HG03280 (cell line): ENCODE results near the gene SMIM5.
"Not testable (repeated sequence)": the region's sequence is repeated elsewhere in the genome, so short reads cannot be mapped to it uniquely, and the experiment has no call there.

Source experiments
- ATAC-seq: cut with Tn5 transposase; IDR thresholded peaks from one replicate; pipeline ENCODE4 v1.9.1; 2021; ENCODE audit warnings: mild to moderate bottlenecking, moderate library complexity; ENCODE audit not compliant: unreplicated experiment

Gene SMIM5

DNA sequence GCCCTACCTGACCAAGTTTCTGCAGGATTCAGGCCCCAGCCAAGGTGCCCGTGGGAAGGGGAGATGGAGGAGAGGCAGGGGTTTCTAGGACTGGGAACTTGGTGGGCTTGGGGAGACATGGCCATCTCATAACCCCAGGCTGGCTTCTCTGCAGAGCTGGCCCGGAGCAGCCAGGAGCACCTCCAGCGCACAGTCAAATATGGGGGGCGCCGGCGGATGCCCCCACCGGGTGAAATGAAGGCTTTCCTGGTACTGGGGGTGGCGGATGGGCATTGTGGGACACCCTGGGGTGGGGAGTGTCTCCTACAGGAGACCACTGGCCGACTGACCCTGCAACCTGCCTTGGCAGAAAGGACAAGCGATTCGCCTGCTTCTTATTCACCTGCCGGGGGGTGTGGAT is 9.2 kb upstream of the SMIM5 start:
- ATAC-seq = no peak

DNA sequence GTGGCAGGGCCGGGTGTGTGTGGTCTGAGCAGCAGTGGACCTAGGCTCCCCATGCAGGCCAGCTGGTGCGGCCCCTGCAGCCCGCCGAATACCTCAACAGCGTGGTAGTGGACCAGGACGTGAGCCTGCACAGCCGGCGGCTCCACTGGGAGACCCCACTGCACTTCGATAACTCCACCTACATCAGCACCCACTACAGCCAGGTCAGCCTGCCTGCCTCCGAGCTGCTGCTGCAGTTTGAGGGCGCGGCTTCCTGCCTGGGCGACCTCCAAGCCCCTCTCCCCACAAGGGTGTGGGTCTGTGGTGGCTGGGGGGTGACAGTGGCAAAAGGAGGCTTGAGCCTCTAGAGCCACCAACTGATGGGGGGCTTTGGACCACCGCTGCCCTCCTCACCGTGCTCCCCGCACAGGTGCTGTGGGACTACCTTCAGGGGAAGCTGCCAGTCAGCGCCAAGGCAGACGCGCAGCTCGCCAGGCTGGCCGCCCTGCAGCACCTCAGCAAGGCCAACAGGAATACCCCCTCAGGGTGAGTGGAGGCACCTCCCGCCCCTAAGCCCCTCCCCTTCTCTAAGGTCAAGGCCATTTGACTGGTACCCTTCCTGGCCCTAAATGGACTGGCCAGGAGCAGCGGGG is 8.4 kb upstream of the SMIM5 start:
- no peak for ATAC-seq

DNA sequence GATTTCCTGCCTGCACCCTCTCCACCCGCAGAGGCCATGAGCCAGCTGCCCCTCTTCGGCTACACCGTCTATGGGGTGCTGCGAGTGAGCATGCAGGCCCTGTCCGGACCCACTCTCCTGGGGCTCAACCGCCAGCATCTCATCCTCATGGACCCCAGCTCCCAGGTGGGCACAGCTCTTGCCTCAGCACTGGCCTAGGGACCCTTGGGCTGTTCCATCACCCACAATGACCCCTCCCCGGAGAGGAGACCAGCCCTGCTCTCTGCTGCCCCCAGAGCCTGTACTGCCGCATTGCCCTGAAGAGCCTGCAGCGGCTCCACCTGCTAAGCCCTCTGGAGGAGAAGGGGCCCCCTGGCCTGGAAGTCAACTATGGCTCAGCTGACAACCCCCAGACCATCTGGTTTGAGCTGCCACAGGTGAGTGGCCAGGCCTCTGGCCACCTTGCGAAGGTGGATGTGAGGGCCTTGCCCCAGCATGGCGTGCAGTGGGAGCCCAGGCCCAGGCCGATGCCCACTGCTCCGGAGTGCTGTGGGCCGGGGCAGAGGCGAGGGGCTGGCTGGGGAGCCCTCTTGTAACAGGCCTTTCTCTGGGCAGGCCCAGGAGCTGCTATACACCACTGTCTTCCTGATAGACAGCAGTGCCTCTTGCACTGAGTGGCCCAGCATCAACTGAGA is 7.3 kb upstream of the SMIM5 start:
- no peak for ATAC-seq

DNA sequence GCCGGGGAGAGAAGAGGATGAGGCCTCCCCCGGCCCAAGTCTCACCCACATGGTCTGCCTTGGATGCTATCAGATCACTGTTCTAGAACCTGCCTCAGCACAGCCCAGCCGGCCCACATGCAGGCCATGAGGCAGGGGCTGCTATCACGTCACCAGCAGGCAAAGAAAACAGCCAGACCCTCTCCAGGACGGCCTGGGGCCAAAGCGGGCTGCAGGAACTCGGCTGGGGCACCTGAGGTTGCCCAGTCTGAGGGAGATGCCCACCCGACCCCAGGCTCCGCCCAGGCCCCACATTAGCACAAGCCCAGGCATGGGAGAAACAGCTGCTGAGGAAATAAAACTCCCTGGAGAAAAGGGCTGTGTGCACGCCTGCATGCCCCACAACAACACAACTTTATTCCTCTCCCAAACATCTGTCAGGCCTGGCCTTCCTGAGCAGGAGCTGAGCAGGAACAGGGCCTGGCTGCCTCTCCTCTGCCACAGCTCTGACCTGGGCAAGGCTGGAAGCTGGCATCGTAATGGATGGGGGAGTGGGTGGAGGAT is 6.7 kb upstream of the SMIM5 start:
- no peak for ATAC-seq

DNA sequence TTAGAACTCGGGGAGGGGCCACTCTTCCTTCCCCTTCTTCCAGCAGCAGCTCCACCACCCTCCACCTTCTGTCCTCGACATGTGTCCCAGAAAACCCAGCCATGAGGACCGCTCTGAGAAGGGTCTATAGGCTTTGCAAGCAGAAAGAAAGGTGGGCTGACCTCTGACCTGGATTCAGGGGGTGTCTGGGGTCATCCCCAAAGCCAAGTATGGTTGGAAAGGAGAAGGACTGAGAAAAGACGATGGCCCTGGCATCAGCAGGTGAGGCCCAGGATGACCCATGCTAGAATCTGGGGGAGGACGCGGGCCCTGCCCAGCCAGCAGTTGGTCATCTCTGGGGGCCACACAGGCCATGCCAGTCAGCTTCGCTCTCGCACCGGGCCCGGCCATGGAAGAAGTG is 6.1 kb upstream of the SMIM5 start:
- no peak for ATAC-seq

DNA sequence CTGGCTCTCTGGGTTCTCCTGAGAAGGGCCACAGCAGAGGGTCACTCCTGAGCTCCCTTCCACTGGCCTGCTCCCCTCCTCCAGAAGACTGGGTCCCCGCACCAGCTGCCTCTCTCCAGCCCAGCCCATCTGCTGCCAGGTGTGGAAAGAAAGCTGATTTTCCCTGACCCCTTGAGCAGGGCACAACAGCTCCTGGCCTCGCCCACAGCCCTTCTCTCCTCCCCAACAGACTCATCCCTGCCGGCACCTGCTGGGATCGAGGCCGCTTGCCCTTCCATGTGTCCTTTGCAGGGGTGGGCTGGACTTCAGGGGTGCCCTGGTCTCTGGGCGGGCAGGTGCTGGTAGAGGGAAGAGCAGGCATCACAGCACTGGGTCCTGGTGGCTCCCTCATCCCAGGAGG is 4.8 kb upstream of the SMIM5 start:
- ATAC-seq = no peak

DNA sequence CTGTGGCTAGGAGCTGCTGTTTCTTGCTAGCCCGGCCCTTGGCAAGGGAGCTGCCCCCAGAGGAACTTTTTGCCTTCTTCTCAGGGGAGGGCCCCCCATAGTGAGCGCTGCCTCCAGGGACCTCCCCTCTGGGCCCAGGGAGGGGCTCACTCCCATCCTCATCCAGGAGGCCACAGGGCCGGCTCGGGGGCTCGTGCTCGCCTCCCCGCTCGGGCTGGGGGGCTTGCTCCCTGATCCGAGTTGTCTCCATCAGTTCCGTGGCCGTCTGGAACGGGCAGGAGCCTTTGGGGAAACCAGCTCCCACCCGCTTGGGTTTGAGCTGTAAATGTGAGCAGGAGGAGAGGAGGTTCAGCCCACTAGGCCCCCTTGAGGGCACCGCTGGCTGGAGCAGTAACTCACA is 4.1 kb upstream of the SMIM5 start:
- no peak for ATAC-seq

DNA sequence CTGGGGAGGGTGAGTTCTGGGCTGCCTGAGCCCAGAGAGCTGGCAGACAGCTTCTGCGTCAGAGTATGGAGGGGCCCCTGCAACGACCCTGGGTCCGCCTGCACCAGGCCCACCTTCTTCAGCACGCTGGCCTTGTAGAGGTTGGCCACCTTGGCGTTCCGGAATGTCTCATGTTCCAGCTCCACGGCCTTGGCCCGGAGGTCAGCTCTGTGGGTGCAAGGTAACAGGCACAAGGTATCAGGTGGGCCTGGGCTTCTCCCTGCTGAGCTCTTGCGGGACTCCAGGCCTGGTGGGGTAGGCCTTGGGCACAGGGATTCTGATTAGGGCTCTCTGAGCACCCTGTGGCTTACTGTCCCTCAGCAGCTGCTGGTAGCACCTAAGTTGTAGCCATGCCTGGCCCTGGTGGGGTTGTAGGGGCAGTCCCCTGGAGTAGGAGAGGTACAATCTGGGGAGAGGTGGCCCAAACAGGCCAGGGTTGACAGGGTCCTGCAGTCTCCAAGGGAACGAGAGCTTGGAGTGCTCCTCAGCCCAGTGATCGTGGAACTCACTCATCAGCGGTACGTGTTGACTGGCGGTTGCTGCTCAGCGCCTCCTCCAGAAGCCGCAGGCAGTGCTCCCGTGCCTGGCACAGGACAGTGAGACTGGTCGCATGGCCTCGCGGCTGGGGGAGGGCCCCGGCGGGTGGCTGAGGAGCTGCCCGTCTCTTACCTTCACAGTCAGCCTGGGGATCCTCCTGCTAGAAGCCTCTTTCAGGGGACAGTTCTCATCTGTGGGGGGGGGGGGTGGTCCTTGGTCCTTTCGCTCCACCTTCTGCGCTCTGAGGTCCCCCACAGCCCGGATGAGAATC is 2.9 kb upstream of the SMIM5 start:
- ATAC-seq = no peak

DNA sequence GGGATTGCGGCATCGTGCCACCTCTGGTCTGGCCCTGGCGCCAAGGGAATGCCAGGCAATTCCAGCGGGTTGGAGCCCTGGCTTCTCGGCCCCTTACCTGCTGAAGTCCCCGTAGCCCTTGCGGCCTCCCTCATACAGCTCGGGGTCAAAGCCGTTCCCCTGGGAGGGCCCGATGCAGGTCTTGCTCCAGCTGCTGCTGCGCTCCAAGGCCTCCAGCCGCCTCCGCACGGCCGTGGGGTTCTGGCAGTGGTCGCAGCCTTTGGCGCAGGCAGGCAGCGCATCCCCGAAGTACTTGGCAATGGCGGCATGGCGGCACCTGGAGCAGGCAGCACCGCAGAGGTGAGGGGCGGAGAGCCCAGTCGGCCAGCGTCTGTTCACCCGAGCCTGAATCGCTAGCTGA is 1.9 kb upstream of the SMIM5 start:
- no peak for ATAC-seq

DNA sequence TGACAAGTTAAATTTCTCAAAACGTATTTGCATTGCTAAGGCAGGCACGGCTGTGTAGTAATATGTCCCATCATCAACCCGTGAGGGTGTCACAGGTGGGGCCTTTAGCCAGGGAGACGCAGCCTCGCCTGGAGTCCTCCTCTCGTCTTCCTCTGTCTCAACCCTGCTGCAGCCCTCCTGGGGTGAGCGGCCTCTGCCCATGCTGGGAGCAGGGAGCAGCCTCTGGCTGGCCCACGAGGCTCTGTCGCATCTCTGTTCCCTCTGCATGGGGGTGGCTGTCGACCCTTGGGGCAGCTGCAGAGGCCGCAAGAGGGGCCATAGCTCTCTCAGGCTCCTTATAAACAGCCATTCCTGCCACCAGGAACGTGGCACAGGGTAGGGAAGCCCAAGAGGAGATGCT is 806 bp upstream of the SMIM5 start:
- ATAC-seq = no peak

DNA sequence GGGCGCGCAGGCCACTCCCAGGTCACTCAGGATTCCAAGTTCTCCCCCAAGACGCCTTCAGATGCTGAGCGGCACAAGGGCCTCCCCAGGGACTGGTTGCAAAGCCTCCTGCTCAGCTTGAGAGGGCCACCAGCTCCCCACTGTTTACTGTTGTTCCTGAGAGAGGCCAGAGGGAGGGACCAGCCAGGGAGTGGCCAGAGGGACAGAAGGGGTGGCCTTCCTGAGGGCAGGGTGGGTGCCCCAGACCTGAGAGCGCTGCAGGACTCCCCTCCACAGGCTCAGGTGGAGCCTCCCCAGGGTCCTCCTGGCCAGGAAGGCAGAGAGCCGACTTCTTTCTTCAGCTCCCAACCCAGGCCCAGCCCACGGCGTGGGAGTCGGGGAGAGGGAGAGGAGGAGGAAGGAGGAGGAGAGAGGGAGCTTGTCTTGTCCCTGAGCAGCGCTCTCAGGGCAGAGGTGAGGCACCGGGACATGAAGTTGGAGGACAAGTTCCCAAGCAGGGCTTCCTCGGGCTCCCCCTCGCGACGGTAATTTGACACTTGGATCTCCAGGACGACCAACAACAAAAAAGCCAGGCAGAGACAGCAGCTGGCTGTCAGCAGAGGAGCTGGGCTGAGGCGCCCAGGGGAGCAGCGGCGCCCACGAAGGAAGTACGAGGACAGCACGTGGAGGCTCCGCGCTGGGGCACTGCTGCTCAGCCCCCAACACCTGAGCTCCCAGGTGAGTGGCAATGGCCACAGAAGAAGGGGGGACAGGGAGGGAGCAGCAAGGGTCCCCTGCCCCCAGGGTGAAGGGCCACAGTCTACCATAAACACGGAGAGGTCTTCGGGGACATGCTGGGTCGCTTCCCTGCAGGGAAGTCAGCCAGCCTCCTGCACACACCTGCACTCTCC is 497 bp downstream of the SMIM5 start:
- ATAC-seq = no peak

DNA sequence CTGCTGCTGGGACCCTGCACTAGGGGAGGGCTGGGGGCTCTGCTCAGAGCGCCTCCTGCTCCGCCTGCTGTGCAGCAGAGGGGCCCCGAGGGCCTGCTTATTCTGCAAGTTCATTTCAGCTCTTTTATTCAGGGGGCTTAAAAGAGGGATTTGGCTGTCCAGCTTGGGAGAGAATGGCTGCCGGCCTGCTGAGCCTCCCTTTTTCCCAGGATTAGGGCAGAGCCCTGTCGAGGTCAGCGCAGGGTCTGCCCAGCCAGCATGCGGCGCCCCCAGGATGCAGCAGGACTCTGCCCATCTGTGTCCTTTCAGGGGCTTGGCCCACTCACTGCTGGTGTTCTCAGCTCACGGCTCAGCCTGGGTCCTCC is 1.1 kb downstream of the SMIM5 start:
- ATAC-seq = no peak

DNA sequence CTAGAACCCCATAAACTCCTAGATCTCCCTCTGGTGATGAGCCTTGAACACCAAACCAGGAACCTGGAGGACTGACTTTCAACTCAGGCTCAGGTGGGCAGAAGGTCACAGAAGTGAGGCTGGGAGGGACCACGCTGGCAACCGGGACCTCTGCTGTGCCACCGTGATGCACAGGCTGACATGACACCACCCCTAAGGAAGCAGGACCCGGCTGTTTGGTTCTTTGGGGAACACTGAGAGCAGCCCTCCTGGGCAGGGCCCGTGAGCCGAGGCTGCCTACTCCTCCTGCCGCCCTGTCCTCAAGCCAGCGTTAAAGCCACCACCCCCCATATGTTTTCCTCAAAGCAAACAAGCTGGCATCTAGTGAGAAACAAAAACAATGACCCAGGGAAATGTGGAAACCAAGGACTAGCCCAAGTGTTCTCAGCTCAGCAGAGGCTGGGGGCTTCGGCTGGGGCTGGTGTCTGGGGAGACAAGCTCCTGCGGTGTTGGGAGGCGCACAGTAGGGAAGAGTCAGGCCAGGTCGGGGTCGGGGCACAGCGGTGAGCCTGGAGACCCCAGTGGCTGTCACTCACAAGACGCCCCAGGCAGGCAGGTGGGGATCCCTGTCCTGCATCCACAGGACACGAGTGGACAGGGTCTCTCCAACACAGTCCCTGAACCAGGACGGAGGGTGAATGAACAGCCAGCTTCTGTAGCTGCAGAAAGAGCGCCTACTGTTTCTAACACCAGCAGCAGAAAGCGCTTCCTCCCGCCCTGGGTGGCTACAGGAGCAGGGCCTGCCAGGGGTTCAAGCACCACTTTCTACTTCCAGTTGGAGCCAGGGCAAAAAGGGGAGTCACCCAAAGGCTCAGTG is 1.7 kb downstream of the SMIM5 start:
- no peak for ATAC-seq

DNA sequence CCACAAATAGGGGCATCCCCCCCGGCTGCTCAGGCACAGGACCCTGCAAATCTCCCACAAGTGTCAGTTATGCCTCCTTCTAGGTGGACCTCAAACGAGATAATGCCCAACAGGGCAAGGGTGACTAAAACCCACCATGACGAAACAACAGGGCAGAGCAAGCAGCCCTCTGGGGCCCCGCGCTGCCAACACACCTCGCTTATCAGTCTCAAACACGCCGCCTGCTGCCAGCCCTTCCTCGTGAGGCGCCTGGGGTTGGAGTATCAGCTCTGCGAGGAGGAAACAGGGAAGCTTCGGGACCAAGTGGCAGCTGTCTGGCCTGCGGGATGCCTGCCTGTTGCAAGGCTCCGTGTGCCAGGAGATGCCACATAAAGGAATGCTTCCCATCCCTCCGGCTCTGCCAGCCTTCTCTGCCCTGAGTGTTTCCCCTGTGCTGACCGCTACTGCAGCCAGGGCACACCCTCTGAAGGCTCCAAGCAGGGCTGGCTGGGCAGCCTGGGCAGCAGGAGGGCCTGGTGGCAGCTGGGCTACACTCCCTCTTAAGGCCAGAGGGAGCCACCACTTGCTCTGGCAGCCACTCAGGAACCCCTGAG is 2.5 kb downstream of the SMIM5 start:
- ATAC-seq = no peak

DNA sequence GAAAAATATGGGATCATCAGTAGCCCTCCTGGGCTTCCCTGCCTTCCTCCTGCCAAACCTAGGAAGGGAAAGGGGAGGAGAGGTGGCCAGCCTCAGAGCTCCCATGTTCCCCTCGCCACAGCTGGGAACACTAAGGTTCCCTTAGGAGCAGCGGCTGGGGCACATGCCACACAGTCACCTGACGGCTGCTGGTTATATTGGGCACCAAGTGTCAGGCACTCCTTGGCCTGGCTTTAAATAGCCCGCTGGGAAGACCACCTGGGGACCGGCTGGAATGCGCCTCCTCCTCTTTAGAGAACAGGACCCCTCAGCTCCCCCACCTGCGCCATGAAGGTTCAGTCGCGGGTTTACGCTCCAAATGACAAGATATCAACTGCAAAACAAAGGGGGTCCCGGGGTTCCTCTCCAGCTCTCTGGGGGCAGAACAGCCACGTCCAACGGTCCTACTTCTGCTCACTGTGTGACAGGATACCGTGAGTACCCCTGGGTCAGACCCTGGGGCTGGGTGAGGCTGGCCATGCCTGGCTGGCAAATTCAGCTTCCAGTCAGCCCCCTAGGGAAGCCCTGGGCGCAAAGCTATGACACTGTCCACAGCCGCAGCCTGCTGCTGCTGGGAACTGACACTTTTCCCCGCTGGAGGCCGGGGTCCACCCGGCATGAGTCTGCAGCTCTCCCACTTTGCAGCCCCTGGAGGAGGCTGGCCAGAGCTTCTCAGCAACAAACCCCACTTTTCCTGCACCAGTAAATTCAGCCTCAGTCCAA is 3.3 kb downstream of the SMIM5 start:
- no peak for ATAC-seq

DNA sequence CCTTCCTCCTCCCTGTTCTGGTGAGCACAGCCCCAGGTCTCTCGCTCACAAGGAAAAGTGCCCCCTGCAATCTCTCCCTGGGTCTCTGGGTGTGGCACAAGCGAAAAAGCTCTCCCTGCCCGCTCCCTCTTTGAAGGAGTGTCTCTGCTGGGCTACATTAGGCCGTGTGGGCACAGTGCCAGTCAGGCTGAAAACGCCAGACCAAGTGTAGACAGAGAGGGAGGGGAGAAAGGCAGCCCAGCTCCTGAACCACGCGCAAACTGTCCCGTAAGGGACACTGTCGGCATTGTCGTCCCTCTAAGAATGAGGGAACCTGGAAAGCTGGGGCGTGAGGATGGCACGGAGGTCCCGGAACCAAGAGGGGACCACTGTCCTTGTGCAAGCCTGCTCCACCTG is 3.9 kb downstream of the SMIM5 start:
- ATAC-seq = no peak

DNA sequence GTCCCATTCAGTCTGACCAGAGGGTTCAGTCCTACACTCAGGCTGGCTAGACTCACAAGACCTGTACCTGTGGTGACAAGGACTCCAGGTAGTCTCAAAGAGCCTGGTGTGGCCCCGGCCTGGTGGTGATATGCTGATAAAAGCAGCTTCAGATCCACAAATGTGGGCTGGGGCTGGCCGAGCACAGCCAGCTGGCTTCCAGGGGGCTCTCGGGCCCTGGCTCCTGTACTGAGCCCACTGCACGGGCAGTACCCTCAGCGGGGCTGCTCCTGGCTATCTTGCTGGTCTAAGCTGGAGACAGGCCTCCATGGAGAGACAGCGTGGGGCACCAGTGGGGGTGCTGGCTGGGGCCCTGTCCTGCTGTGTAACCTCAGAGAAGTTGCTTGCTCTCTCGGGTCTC is 4.3 kb downstream of the SMIM5 start:
- ATAC-seq = no peak

DNA sequence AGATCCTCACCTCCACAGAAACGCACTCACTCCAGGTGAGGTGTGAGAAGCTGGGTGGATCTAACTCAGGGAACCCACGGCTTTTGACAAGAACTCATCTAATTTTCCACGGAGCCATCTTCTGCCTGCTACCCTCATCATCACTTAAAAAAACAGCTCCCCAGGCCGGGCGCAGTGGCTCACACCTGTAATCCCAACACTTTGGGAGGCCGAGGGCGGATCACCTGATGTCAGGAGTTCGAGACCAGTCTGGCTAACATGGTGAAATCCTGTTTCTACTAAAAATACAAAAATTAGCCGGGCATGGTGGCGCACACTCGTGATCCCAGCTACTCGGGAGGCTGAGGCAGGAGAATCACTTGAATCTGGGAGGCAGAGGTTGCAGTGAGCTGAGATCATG is 4.8 kb downstream of the SMIM5 start:
- ATAC-seq = not testable (repeated sequence)

DNA sequence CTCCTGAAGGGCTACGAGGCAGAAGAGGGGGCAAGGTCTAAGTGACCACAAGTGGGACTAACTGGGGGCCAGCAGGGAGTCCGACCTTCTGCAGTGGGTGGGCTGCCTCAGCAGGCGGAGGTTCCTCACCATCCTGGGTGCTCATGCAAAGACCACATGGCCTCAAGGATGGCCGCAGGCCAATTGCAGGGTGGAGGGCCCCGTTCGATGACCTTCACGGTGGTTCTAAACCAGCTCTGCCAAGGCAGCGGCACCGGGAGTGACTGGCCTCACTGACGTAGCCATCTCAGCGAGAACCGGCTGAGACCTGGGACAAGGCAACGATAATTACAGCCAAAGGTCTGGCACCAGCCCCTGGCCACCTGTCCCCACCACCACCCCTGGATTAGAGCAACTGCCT is 5.7 kb downstream of the SMIM5 start:
- ATAC-seq = no peak
